Activated naive CD8-positive, alpha-beta T cell treated with anti-CD3 and anti-CD28 coated beads, Interleukin-2, amount 10 ng/mL, durations not matched to agents 7 days and 5 days (primary cell): ENCODE data around the gene ADH5. TPM values are rescaled to one million over a fixed set of nuclear protein-coding genes. Genes with fewer than 3 reads are reported as not detected.

Experiments
- total RNA-seq, 2 experiments: library from RNA; stranded (reverse); gene quantifications; one replicate each; pipeline ENCODE4 v1.2.3, GENCODE V29; 2021

The ADH5 gene
- total RNA-seq, 2 experiments from 2014 or later: 97.1 to 103 TPM

Other genes starting within 250 kb of the ADH5 start
- 10 to 100 TPM; 77.5 to 88.6 TPM for gene EIF4E, start 159.7 kb downstream of the ADH5 start, total RNA-seq
- gene METAP1, start 93.1 kb downstream of the ADH5 start, total RNA-seq: 10 to 100 TPM; 50.8 to 51.7 TPM
- not detected for gene ADH4, start 55.5 kb upstream of the ADH5 start, total RNA-seq
- gene ADH6, start 130.5 kb upstream of the ADH5 start, total RNA-seq: not detected
- gene ADH1A, start 202.2 kb upstream of the ADH5 start, total RNA-seq: not detected
- not detected for gene ADH1B, start 232.6 kb upstream of the ADH5 start, total RNA-seq